ENCODE results near the gene PDPN.
"Not testable (repeated sequence)": the region's sequence is repeated elsewhere in the genome, so short reads cannot be mapped to it uniquely, and the experiment has no call there.

Gene PDPN

GRCh38 chr1:13549021-13549420, 34.6 kb upstream of the PDPN start:
- Histone ChIP-seq H3K27ac (ENCODE audit: low read length) (no peak overlapping the region), H3K9me3 (ENCODE audit: control insufficient read depth in 1 of 2, low read length in 2 of 2) (no peaks in the 10 kb centered on the region), H3K27me3 (ENCODE audit: low read depth, low read length) (no peaks in the 10 kb centered on the region), H3K4me3 (ENCODE audit: low read depth in 1 of 2, low read length in 2 of 2) (no peak overlapping the region), H3K36me3 (ENCODE audit: control insufficient read depth in 1 of 2, insufficient read depth in 2 of 2, low read length in 2 of 2) (no peaks in the 10 kb centered on the region), H3K4me1 (ENCODE audit: control insufficient read depth in 1 of 2, insufficient read depth in 2 of 2, low read length in 2 of 2) (peaks cover 0 to 5% of the 10 kb centered on the region in 2 donors)

GRCh38 chr1:13549521-13549920, 34.1 kb upstream of the PDPN start:
- Histone ChIP-seq H3K27ac (ENCODE audit: low read length) (no peak overlapping the region), H3K4me1 (ENCODE audit: control insufficient read depth in 1 of 2, insufficient read depth in 2 of 2, low read length in 2 of 2) (no peaks in the 10 kb centered on the region), H3K36me3 (ENCODE audit: control insufficient read depth in 1 of 2, insufficient read depth in 2 of 2, low read length in 2 of 2) (no peaks in the 10 kb centered on the region), H3K4me3 (ENCODE audit: low read depth in 1 of 2, low read length in 2 of 2) (no peak overlapping the region), H3K27me3 (ENCODE audit: low read depth, low read length) (no peaks in the 10 kb centered on the region), H3K9me3 (ENCODE audit: control insufficient read depth in 1 of 2, low read length in 2 of 2) (no peaks in the 10 kb centered on the region)

DNA sequence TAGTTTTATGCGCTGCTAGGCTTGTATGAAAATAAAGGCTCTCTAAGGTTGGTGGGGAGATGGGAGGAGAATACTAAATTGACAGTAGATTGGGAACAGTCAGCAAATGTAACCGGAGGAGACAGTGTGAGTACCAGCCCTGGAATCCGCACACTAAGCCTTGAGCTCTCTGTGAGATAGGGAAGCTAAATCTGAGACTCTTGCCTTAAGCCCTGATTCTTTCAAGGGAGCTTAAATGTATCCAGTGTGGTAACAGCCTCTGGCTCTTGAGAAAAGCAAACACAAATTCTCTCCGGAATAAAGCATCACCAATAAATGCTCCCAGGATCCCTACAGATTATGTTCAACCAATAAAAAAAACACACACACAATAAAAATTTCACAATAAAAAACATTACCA, 33.0 kb upstream of the PDPN start:
- Histone ChIP-seq H3K36me3 (ENCODE audit: control insufficient read depth in 1 of 2, insufficient read depth in 2 of 2, low read length in 2 of 2) (no peaks in the 10 kb centered on the region), H3K4me3 (ENCODE audit: low read depth in 1 of 2, low read length in 2 of 2) (no peak overlapping the region), H3K27ac (ENCODE audit: low read length) (no peak overlapping the region), H3K4me1 (ENCODE audit: control insufficient read depth in 1 of 2, insufficient read depth in 2 of 2, low read length in 2 of 2) (no peaks in the 10 kb centered on the region), H3K9me3 (ENCODE audit: control insufficient read depth in 1 of 2, low read length in 2 of 2) (no peaks in the 10 kb centered on the region), H3K27me3 (ENCODE audit: low read depth, low read length) (no peaks in the 10 kb centered on the region)

- Histone ChIP-seq H3K9me3 (ENCODE audit: control insufficient read depth in 1 of 2, low read length in 2 of 2) (no peaks in the 10 kb centered on the region), H3K27me3 (ENCODE audit: low read depth, low read length) (no peaks in the 10 kb centered on the region), H3K4me3 (ENCODE audit: low read depth in 1 of 2, low read length in 2 of 2) (no peak overlapping the region), H3K27ac (ENCODE audit: low read length) (no peak overlapping the region), H3K4me1 (ENCODE audit: control insufficient read depth in 1 of 2, insufficient read depth in 2 of 2, low read length in 2 of 2) (no peaks in the 10 kb centered on the region), H3K36me3 (ENCODE audit: control insufficient read depth in 1 of 2, insufficient read depth in 2 of 2, low read length in 2 of 2) (no peaks in the 10 kb centered on the region)
Measured at GRCh38 chr1:13554798-13555197, 28.8 kb upstream of the PDPN start.

DNA sequence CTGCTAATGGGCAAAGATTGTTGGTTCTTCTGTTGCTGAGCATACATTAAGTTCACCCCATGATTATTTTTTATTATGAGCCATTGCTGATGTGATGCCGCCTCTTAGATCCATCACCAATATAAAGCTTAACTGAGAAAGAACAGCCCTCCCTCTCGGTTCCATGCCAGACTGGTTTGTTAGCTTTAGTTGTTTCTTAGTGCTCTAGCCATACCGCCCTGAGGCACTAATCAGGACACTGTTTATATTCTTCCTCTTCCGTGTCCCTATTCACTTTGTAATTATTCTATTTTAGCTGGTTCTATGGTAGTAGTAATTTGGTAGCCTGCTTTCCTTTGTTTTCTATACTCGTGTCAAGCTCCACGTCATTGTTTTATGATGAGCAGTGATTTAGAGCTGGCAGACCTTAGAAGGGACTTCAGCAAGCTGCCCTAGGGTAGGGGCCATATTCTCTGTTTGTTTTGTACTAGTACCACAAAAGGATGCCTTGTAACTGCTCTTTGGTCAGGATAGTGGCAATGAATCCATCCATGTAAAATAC, 27.3 kb upstream of the PDPN start:
- Histone ChIP-seq H3K9me3 (ENCODE audit: control insufficient read depth in 1 of 2, low read length in 2 of 2) (no peaks in the 10 kb centered on the region), H3K27me3 (ENCODE audit: low read depth, low read length) (no peaks in the 10 kb centered on the region), H3K4me3 (ENCODE audit: low read depth in 1 of 2, low read length in 2 of 2) (no peak overlapping the region), H3K4me1 (ENCODE audit: control insufficient read depth in 1 of 2, insufficient read depth in 2 of 2, low read length in 2 of 2) (no peaks in the 10 kb centered on the region), H3K36me3 (ENCODE audit: control insufficient read depth in 1 of 2, insufficient read depth in 2 of 2, low read length in 2 of 2) (no peaks in the 10 kb centered on the region), H3K27ac (ENCODE audit: low read length) (no peak overlapping the region)

DNA sequence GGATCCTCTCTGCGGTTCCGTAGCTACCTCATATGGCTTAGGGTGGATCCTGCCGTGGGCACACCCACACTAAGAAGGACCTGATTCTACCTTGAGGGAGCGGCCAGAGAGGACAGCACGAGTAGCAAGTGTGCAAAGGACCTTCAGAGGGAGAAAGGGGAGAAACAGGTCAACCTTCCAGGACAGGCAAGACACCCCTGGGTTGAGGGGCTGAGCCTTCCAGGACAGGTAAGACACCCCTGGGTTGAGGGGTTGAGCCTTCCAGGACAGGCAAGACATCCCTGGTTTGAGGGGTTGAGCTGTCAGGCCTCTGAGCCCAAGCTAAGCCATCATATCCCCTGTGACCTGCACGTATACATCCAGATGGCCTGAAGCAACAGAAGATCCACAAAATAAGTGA, 23.1 kb upstream of the PDPN start:
- Histone ChIP-seq H3K27ac (ENCODE audit: low read length) (no peak overlapping the region), H3K4me1 (ENCODE audit: control insufficient read depth in 1 of 2, insufficient read depth in 2 of 2, low read length in 2 of 2) (no peaks in the 10 kb centered on the region), H3K4me3 (ENCODE audit: low read depth in 1 of 2, low read length in 2 of 2) (no peak overlapping the region)

GRCh38 chr1:13562981-13563380, 20.7 kb upstream of the PDPN start:
- not testable (repeated sequence) for H3K4me3 ChIP-seq (ENCODE audit: low read depth in 1 of 2, low read length in 2 of 2); H3K4me1 ChIP-seq (ENCODE audit: control insufficient read depth in 1 of 2, insufficient read depth in 2 of 2, low read length in 2 of 2); H3K27me3 ChIP-seq (ENCODE audit: low read depth, low read length); H3K36me3 ChIP-seq (ENCODE audit: control insufficient read depth in 1 of 2, insufficient read depth in 2 of 2, low read length in 2 of 2); H3K9me3 ChIP-seq (ENCODE audit: control insufficient read depth in 1 of 2, low read length in 2 of 2); H3K27ac ChIP-seq (ENCODE audit: low read length)

More for the DNA sequence above, 23.1 kb upstream of the PDPN start:
- H3K27me3 ChIP-seq (ENCODE audit: low read depth, low read length), result no peaks in the 10 kb centered on the region
- H3K9me3 ChIP-seq (ENCODE audit: control insufficient read depth in 1 of 2, low read length in 2 of 2), result no peaks in the 10 kb centered on the region
- H3K36me3 ChIP-seq (ENCODE audit: control insufficient read depth in 1 of 2, insufficient read depth in 2 of 2, low read length in 2 of 2), result no peaks in the 10 kb centered on the region

DNA sequence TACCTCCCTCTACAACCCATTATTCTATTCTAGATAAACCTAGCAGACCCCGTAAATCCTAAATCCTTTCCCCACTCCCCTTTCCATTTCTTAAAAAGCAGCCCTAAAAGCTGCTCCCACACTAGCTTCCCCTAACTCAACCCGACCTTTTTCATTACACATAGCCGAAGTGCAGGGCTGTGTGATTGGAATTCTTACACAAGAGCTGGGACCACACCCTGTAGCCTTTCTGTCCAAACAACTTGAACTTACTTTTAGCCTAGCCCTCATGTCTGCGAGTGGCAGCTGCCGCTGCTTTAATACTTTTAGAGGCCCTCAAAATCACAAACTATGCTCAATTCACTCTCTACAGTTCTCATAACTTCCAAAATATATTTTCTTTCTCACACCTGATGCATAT, 19.6 kb upstream of the PDPN start:
- Histone ChIP-seq H3K36me3 (ENCODE audit: control insufficient read depth in 1 of 2, insufficient read depth in 2 of 2, low read length in 2 of 2) (no peaks in the 10 kb centered on the region), H3K4me1 (ENCODE audit: control insufficient read depth in 1 of 2, insufficient read depth in 2 of 2, low read length in 2 of 2) (no peaks in the 10 kb centered on the region)

DNA sequence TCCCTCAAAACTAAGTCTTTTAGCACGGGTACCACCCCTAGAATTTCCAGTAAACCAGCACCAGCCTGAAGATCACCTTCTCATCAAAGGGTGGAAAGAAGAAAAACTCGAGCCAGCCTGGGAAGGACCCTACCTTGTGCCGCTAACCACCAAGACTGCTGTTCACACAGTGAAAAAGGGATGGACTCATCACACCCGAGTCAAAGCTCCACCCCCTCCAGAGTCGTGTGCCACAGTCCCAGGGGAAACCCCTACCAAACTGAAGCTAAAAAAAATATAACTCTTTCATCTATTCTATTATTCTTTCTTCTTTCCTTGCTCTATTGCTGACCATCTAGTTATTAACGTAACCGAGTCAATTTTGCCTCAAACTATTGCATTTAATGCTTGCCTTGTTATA, 13.2 kb upstream of the PDPN start:
- H3K27ac ChIP-seq (ENCODE audit: low read length); H3K9me3 ChIP-seq (ENCODE audit: control insufficient read depth in 1 of 2, low read length in 2 of 2); H3K27me3 ChIP-seq (ENCODE audit: low read depth, low read length); H3K4me3 ChIP-seq (ENCODE audit: low read depth in 1 of 2, low read length in 2 of 2); H3K4me1 ChIP-seq (ENCODE audit: control insufficient read depth in 1 of 2, insufficient read depth in 2 of 2, low read length in 2 of 2); H3K36me3 ChIP-seq (ENCODE audit: control insufficient read depth in 1 of 2, insufficient read depth in 2 of 2, low read length in 2 of 2): not testable (repeated sequence)

More for the DNA sequence above, 19.6 kb upstream of the PDPN start:
- Histone ChIP-seq H3K27me3 (ENCODE audit: low read depth, low read length) (no peaks in the 10 kb centered on the region), H3K9me3 (ENCODE audit: control insufficient read depth in 1 of 2, low read length in 2 of 2) (no peaks in the 10 kb centered on the region), H3K27ac (ENCODE audit: low read length) (no peak overlapping the region), H3K4me3 (ENCODE audit: low read depth in 1 of 2, low read length in 2 of 2) (no peak overlapping the region)

DNA sequence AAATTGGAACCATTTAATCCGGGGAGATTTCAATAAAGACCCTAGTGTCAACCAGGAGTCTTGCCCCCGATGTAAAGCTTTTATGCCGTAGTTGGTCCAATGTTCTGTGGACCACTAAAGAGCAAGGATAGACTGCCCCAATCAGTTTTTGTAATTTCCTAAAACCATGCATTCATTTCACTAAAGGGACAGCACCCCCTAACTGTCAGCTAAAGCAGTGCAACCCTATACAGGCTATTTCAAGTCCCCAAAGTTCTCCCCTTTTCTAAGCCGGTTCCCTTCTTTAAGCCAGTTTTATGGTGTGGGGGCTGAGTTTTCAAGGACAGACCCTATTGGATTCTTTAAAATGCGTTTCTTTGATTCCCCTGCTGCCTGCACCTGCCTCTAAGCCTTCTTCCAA, 12.7 kb upstream of the PDPN start:
- H3K27ac ChIP-seq (ENCODE audit: low read length), result no peak overlapping the region
- H3K27me3 ChIP-seq (ENCODE audit: low read depth, low read length), result no peaks in the 10 kb centered on the region
- no peaks in the 10 kb centered on the region for H3K36me3 ChIP-seq (ENCODE audit: control insufficient read depth in 1 of 2, insufficient read depth in 2 of 2, low read length in 2 of 2)
- no peaks in the 10 kb centered on the region for H3K4me1 ChIP-seq (ENCODE audit: control insufficient read depth in 1 of 2, insufficient read depth in 2 of 2, low read length in 2 of 2)
- no peaks in the 10 kb centered on the region for H3K9me3 ChIP-seq (ENCODE audit: control insufficient read depth in 1 of 2, low read length in 2 of 2)
- H3K4me3 ChIP-seq (ENCODE audit: low read depth in 1 of 2, low read length in 2 of 2), result no peak overlapping the region

- Histone ChIP-seq H3K4me3 (ENCODE audit: low read depth in 1 of 2, low read length in 2 of 2) (no peak overlapping the region), H3K9me3 (ENCODE audit: control insufficient read depth in 1 of 2, low read length in 2 of 2) (no peaks in the 10 kb centered on the region), H3K27ac (ENCODE audit: low read length) (no peak overlapping the region), H3K27me3 (ENCODE audit: low read depth, low read length) (no peaks in the 10 kb centered on the region), H3K4me1 (ENCODE audit: control insufficient read depth in 1 of 2, insufficient read depth in 2 of 2, low read length in 2 of 2) (no peaks in the 10 kb centered on the region), H3K36me3 (ENCODE audit: control insufficient read depth in 1 of 2, insufficient read depth in 2 of 2, low read length in 2 of 2) (no peaks in the 10 kb centered on the region)
Measured at GRCh38 chr1:13573586-13573985, 10.0 kb upstream of the PDPN start.

DNA sequence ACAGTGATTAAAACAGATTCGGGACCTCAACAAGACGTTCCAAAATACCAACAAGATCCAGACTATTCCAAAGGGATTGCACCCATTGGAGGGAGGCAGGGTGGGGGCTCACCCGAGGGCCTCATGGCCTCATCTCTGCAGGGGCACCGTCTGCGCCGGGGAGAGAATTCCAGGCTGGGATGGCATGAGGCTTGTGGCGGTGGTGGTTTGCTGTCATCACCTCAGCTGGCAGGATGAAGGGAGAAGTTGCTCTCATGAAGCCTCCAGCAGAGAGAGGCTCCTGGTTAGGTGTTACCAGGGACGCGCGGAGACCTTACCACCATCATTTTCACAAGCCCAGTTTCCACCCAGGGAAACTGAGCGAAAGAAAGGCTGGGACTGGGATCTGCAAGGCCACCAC, 6.7 kb upstream of the PDPN start:
- H3K9me3 ChIP-seq (ENCODE audit: control insufficient read depth in 1 of 2, low read length in 2 of 2), result no peaks in the 10 kb centered on the region
- peaks cover 3% of the 10 kb centered on the region for H3K27me3 ChIP-seq (ENCODE audit: low read depth, low read length)

More for the DNA sequence above, 6.7 kb upstream of the PDPN start:
- no peak overlapping the region for H3K4me3 ChIP-seq (ENCODE audit: low read depth in 1 of 2, low read length in 2 of 2)
- no peaks in the 10 kb centered on the region for H3K4me1 ChIP-seq (ENCODE audit: control insufficient read depth in 1 of 2, insufficient read depth in 2 of 2, low read length in 2 of 2)
- no peak overlapping the region for H3K27ac ChIP-seq (ENCODE audit: low read length)
- no peaks in the 10 kb centered on the region for H3K36me3 ChIP-seq (ENCODE audit: control insufficient read depth in 1 of 2, insufficient read depth in 2 of 2, low read length in 2 of 2)
